RPMI8226 (cell line): ENCODE measurements around the gene CBR1.
"Not testable (repeated sequence)": the region's sequence is repeated elsewhere in the genome, so short reads cannot be mapped to it uniquely, and the experiment has no call there.

ENCODE experiments used
- DNase-seq: peaks from one replicate; pipeline ENCODE4 v3.0.0-alpha.2; 2015

The CBR1 gene

DNA sequence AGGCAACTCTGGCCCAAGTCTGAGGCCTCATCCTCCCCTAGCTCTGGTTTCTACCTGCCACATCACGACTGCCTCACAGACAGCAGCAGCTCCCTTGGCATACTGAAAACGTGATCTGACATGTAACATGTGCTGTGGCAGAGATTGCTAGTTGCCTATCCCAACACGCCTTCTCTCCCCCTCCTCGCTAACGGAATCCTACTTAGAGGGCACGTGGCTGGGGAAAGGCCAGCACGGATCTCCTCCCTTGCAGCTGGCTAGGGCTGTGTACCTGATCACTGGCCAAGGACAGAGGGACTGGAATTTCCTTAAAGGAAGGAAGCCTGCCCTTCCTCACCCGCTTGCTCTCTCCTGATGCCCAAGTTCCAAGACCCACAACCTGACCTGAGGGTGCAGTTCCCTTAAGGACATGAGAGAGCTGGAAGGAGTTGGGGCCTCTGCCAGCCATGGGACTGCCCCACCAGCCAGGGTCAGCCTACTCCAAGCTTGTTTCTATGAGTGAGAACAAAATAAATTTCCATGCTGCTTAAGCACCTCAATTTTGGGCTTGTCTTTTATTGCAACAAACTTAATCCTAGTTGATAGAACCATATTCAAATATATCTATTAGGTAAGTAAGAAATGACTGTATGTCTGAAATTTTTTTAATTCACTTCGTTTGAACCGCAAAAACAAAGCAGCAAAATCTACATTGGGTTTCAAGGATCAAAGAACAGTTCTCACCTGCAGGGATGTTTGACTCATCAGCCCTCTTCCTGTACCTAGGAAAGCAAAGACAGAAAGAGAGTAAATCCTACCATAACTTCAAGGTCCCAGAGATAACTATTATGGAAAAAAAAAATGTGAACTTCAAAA, 16.7 kb upstream of the CBR1 start:
- no peak for DNase-seq

DNA sequence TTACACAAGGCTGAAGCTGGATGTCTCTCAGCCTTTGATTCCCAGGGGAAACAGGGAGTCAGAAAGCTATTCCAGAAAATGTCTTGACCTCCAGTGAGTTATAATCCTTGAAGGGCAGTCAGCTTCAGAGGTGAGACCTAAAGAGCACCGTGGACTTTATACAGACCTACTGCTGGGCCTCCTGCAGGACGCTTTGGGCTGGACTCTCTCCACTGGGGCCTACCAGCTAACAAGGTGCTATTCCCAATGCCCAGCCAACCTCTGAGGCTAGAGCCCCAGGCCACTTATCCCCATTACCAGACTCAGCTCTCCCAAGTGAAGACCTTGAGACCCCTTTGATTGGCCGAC, 16.1 kb upstream of the CBR1 start:
- DNase-seq, result no peak

DNA sequence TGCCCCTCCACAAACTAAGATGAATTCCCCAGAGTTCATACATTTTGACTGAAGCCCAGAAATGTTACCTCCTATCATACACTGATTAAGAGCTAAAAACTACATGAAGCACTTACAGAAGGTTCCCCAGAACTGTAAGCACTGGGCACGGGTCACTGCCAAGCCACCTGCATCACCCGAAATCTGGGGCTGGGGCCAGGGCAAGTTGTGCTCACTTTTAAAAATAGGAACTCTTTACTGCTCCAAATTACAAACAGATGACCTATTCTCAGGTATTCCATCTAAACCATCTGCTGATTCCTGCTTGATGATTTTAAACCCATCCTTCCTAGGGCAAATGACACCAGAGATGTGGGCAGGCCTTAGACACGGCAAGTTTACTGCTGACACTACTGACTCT, 14.3 kb upstream of the CBR1 start:
- DNase-seq, result no peak

DNA sequence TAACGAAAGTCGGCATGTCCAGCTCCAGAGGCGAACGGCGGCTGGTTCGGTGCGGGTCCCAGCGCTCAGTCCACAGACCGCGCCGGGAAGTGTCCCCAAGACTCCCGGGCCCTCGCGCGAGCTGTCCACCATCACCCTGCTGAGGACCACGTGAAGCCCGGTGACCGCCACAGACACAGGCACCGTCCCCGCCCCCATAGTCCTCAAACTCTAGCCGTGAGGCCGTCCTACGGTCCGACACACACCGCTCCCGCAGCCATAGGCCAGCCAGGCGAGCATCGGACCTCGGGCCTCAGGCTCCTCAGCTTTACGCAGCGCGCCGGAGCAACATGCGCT, 10.0 kb upstream of the CBR1 start:
- no peak for DNase-seq

DNA sequence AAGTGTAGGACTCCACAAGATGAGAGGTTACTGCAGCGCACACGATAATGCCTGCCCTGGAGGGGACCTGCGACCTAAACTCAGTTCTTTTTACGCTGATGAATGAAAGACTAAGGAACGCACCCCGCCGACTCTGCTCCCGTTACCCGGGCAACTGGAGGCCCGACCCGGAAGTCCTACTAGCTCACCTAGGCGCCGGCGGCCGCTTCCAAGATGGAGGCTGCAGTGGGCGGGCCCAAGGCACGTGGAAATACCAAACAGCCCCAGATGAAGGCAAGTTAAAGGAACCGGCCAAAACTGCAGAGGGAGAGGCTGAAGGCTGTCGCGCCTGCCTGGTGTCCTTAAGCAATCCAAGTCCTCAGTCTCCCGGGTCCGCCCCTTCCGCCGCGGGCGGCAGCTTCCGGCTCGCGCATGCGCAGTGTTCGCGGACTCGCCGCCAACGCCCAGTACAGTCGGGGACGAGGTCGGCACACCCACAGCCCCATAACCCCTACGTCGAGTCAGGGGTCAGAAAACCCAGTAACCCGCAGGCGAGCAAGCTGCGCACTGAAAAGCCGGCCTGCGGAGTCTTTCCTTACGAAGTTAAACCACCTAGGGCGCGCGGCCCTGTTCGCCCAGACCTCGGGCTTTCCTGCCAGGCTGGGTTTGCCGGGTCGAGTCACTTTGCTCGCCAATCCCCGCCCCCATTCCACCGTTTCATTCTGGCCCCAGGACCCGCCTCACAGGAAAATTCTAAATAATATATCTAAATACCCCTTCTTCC, 9.5 kb upstream of the CBR1 start, which contains the start of gene SETD4:
TSS of gene SETD4 (minus strand) at position 368 of the 763 bp plus-strand sequence. CDS start 1,638 bp downstream, outside the sequence.
- DNase-seq, result peak; percentile 92

DNA sequence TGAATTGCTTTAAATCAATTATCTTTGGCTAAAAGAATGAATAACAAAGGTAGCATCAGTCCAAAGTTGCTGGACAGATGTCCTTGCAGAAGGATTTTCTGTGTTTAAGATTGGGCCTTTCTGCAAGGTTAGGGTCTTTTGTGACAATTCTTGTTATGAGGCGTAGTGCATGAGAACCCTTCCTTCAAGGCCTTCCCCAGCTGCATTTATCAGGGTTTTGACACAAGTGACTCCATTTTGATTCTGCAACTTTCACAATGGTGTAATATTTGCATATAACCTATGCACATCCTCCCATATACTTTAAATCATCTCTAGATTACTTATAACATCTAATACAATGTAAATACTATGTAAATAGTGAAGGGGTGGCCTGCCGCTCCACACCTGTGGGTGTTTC, 8.4 kb upstream of the CBR1 start:
- DNase-seq, result no peak

DNA sequence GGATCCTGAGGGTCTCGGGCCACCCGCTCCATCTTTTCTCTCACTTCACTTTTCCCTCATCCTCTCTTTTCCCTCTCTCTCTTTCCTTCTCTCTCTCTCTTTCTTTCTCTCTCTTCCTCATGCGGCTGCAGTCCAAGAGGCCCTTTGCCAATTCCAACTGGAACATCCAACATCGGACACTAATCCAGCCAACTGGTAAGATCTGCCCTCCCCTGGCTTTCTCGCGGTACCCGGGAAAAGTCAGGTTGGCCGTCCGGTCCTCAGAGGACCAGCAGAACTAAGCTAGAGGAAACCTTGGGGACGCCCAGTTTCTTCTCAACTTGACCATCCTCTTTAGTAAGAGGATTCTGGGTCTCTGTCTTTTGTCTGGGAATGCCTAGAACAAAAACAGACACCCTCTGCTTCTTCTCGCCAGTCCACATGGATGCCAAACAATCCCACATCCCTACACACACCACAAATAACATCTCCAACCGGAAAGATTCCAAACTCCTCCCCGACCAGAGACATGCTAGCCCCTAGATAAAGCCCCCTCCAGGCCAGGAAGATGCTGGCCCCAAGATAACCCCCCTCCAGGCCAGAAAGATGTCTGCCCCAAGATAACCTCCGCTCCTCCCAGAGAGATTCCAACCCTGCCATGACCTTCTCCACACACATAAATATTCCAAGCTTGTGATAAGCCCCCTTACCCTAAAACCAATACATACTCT, 6.3 kb upstream of the CBR1 start:
- DNase-seq, result no peak

DNA sequence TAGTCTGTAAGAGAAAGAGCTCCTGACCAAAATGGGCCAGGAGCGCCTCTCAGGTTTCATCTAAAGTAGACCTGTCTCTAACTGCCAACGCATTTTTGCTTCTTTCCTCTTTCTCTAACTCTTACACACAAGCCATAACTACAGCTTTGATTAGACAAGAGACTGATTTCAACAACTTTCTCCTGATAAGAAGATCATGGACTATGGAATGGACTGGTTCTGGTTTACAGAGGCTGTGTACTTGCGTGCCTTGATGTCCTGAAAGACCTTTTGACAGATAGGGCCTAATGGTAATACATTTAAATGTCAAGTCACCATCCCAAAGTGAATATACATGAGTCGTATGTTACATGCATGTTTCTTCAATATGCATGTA, 5.8 kb upstream of the CBR1 start:
- DNase-seq, result no peak

DNA sequence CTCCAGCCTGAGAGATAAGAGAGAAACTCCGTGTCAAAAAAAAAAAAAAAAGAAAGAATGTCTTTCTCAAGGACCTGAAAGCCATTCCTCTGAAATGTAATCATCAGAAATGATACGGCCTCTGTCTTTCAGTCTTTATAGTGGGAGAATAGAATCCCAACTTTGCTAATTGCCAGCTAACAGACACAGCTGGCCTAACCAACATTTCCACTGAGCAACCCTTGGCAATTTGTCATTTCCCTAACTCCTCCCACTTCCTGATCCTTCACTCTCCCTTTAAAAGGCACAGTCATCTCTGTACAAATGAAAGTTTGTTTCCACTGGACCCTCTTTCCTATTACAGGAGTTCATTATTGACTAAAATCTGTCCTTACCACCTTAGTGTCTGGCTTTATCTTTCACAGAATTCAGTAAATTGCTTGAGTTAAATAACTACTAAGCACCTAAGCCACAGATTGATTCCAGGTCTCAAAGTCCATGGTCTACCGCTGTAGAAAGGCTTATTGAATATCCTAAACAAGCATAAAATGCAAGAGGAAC, 4.3 kb upstream of the CBR1 start:
- DNase-seq, result peak; percentile 45

DNA sequence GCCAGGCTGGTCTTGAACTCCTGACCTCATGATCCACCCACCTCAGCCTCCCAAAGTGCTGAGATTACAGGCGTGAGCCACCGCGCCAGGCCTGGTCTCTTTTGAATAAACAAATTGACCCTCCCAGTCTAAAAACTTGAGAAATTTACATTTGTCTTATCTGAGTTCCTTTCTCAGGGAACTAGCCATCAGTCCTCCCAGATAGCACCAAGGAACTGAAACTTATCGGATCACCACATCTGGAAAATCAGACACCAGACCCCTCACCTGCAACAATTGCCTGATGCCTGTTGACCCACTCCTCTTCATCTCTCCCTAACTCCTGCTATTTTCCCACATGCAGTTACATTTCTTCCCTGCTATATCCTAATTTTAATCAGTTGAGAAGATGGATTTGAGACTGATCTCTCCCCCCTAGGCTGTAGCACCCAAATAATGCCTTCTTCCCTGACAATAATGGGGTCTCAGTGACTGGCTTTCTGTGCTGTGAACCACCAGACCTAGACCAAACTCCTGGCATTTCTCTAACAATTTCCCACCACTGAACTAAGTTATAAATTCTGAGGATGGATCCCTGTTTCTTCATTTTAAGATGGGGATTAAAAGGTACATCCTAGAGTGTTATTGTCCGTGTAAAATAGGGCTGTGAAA, 951 bp upstream of the CBR1 start:
- no peak for DNase-seq

DNA sequence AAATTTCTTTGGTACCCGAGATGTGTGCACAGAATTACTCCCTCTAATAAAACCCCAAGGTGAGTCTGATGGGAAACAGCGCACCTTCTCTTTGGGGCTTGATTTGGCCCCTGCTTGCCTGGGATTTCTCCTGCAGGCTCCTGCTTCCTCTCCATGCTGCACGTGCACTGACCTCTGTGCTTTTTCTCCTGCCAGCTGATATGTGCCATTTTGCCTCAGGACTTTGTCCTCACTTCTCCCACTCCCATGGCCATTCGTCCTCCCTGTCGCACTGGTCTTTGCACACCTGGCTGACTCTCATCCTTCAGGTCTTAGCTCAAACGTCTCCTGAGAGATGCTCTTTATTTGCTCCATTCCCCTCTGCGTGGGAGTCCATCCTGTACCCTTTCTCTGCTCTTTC, 1.2 kb downstream of the CBR1 start:
- DNase-seq, result no peak

DNA sequence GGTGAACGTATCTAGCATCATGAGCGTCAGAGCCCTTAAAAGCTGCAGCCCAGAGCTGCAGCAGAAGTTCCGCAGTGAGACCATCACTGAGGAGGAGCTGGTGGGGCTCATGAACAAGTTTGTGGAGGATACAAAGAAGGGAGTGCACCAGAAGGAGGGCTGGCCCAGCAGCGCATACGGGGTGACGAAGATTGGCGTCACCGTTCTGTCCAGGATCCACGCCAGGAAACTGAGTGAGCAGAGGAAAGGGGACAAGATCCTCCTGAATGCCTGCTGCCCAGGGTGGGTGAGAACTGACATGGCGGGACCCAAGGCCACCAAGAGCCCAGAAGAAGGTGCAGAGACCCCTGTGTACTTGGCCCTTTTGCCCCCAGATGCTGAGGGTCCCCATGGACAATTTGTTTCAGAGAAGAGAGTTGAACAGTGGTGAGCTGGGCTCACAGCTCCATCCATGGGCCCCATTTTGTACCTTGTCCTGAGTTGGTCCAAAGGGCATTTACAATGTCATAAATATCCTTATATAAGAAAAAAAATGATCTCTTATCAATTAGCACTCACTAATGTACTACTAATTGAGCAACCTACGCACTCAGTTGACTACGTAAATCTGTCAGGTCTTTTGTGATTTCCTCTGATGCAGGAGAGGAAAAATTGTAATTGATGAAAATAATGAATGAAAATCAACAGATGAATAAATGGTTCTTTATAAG, 2.8 kb downstream of the CBR1 start:
- DNase-seq, result no peak

DNA sequence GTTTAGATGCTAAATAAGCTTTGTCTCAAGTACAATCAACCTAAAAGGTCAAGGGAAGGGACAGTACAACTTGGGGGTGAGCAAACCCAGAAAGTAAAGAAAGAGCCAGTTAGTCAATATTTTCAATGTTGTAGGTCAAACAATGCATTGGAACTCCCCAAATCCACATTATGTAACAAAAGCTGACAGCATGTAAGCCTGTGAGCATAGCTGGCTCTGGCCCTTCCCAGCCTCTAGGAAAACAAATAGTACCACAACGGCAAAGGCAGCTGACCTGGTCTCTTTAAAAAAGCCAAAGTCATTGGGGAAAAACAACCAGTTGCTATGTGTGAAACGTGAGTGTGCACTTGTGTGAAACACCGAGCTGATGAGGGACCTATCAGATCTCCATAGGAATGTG, 3.4 kb downstream of the CBR1 start:
- no peak for DNase-seq

DNA sequence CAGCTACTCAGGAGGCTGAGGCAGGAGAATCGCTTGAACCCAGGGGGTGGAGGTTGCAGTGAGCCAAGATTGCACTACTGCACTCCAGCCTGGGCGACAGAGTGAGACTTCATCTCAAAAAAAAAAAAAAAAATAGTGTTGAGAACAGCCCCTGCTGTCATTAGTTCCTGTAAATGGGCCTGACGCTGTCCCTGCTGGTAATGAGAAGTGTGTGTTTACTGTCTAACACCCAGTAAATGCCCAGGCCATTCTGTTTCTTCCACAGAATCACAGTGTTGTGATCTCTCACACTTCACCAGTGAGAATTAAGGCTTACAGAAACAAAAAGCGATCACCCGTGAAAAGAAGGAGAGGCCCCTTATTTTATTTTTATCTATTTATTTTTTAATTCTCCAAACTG, 4.1 kb downstream of the CBR1 start:
- not testable (repeated sequence) for DNase-seq

DNA sequence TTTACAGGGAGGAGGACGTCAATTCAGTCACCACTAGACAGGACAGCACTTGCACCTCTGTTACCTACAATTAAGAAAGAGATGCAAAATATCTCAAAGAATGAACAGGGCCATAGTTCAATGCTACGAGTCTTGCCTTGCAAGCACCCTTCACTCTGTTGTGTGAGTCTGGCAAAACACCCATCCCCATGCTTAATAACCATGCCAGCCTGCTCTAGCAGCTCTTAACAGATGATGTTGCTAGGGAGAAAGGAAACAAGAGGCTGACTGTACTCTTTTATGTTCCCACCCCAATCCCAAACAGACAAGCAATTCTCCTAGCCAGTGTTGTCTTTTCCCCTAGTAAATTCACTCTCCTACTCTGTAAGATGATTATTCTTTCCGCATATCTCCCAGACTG, 5.3 kb downstream of the CBR1 start:
- no peak for DNase-seq

DNA sequence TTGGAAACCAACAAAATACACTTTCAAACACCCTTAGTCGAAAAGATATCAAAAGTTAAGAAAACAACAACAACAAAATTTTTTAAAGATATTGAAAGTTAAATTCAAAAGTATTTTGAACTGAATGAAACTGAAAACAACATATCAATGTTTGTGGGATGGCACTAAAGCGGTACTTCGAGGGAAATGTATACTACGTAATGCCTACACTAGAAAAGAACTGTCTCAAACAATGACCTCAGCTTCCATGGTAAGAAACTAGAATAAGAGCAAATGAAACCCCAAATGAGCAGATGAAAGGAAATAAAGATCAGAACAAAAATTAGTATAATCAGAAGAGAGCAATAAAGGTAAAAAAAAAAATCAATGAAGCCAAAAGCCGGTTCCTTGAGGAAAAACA, 6.1 kb downstream of the CBR1 start:
- no peak for DNase-seq

DNA sequence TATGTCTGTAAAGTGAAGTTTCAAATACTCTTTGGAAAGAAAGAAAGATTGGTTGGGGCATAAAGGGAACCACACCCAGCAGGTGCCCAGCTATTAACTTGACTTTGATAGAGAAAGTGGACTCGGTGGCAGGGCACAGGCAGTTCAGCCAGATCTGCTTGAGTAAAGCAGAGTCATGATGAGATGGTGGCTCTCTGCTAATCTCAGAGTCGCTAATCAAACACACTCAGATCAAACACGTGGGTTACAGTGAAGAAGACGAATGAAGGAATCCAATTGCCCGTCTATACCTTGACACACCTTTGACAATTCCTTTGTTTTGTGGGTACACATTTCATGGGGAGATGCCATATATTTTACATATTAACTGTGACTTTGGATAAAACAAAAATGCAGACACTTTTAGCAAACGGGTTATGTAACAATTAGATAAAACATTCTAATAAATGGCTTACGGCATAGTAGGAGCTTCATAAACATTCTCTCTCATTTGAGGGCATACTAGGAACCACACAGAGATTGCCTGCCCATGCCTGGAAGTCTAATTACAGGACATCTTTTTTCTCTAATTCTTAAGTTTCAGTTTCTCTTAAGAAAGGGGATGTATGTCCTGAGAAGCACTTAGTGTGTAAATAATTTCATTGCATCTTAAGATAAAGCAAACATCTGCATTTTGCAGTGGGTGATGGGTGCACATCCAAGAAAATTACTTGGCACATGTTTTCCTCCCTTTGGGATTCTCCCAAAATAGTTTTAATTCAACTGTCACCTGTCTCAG, 7.2 kb downstream of the CBR1 start:
- DNase-seq, result peak; percentile 67

DNA sequence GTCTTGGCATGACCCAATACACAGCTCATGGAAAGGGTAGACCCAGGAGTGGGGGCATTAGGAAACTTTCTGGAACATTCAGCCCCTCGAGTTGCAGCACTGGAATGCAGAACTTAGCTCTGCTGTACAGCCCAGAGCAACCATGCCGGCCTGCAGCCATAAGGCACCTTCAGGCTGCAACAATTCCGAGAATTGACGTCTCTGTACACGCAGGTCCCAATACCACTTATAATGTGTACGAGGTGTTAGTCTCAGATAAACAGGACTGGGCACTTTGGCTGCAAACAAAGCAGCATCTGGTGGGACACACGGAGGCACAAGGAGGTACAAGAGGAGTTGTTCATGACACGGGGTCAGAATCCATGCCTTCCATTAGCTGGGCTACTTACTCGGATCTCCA, 7.9 kb downstream of the CBR1 start:
- DNase-seq, result no peak

DNA sequence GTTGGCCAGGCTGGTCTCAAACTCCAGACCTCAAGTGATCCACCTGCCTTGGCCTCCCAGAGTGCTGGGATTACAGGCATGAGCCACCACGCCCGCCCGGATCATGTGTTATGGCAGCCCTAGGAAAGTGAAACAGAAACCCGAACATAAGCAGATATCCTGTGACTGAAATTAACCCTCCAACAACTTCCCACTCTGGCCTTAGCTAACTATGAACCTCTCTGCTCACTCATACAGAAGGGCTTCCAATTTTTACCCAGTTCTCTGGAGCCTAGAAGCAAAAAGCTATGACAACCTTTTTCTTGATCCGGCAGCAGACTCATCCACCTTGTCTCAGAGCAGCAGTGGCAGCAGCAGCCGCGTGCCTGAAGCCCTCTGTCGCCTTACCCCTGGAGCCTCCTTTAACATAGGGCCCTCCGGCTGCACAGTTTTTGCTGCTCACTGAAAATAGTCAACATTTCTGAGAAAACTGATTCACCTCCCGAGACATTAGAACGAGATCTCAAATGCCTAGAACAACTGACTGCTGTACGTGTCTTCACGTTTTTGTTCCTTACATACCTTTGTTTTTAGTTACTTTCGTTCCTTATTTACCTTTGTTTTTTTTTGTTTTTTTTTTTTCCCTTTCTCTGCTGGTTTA, 9.3 kb downstream of the CBR1 start:
- peak; percentile 64 for DNase-seq

DNA sequence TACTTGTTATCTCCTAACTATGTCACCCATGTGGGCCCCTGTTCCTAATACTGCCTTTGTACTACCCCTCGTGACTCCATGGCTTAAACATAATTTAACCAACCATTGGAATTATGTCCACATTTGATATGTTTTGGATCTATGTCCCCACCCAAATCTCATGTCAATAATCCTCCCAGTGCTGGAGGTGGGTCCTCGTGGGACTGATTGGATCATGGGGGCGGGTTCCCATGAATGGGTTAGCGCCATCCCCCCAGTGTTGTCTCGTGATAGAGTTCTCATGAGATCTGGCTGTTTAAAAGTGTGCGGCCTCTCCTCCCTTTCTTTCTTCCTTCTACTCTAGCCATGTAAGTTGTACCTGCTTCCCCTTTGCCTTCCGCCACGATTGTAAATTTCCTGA, 9.8 kb downstream of the CBR1 start:
- DNase-seq, result no peak

DNA sequence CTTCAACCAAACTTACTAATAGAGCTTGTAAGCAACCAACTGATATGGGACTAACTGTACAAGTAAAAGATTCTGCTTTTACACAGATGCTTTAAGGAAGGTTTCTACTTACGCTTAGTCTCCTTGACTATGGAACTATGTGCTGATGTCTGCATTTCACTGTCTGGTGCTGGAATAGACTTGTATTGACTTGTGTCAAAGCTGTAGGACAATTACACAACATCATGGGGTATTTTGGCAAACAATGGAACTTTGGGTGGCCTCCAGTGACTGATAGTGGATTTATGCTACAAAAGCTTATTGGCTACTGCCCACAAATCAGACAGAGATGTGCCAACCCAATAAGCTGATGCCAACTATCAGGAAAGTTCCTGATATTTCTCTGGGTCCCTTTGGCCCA, 10.6 kb downstream of the CBR1 start:
- DNase-seq, result no peak
